NCI-H524 treated with DMSO at 0.1 percent for 48 hours (cell line): ENCODE data around the gene PTER.

Source experiments
- DNase-seq: peaks from one replicate; lab custom pipeline; 2025; lab: John Stamatoyannopoulos, UW

PTER gene

DNA sequence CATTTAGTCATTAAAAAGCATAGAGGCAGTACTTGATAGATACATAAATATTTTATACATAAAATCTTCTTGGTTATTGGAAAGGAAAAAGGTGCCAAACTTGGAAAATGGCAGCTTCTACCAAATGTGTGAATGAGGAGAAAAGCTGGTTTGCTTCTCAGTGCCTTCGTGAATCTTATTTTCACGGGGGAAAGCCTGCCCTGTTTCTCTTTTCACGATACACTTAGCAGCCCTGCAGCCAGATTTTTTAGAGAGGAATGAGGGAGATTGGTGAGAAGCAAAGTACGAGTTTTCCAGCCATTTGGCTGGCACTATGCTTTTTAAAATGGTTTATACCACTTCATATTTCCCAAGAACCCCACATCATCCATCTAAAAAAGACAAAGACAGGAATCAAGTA, 107.8 kb downstream of the PTER start:
- DNase-seq, result no peak

DNA sequence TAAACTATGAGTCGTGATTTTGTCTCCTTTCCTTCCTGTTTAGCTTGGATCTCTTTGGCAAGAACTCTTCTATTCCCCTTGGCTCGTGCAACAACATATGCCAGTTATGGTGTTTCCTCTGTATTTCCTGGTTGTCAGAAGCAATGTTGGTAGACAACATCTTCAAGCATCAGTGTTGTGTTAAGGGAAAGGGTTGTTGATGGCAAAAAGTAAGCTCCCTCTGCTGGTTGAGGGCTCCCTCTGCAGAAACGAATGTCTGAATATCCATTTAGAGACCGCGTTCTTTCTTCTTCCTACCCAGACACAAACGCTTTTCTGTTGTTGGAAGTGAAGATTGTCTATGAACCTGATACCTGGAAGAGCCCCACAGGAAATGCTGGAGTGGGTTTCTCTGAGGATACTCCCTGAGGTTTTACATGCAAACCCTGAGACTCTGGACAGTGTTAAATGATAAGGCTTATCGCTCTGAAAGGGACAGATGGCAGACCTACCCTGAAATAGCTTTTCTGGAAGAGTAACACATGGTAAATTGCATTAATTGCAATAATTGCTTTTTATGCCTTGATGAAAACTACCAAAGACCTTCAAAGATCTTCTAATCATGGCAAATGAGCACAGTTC, 108.4 kb downstream of the PTER start:
- DNase-seq, result no peak

DNA sequence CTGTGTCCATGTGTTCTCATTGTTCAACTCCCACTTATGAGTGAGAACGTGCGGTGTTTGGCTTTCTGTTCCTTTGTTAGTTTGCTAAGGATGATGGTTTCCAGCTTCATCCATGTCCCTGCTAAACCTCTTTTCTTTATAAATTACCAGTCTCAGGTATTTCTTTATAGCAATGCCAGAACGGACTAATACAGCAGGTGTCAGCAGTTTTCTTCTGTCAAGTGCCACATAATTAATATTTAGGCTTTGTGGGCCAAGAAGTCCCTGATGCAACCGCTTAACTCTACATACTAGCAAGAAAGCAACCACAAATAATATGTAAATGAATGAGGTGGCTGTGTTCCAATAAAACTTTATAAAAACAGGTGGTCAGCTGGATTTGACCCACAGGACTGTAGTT, 111.2 kb downstream of the PTER start:
- DNase-seq, result no peak

DNA sequence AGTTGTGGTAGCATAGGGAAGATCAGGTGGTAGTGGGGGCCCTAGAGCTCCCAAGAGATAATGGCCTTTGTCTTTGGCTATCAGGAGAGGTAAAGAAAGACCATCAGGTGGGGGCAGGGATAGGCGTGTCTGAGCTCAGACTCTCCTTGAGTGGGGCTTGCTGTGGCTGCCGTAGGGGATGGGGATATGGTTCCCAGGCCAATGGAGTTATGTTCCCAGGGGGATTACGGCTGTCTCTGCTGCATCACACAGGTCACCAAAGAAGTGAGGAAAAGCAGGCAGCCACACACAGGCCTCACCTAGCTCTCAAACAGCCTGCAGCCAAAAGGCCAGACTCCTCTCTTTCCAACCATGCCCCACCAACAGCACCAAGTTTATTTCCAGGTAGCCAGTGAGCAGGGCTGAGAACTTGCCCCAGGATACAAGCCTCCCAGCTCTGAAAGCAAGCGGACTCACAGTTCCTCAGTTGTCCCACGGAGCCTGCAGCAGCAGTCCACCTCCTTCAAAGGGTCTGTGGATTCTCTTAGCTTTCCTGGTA, 122.5 kb downstream of the PTER start:
- DNase-seq, result no peak

DNA sequence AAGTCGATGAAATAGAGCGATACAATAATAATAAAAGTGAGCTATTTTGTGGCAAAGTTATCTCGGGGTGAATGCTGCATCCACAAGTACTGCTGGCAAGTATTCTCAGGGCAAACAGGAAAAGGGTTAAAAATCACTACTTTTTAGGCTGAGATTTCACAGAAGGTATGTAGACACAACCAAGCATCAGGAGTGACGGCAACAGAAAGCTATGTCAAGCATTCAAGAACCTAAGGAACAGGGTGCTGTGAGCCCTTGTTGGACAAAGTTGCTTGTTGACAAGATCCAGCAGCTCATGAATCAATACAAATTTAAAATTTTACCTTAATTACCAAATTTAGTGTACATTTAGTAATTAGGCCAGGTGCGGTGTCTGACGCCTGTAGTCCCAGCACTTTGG, 126.1 kb downstream of the PTER start:
- DNase-seq, result no peak
